Pancreas (tissue), 10 donors: Measurements from ENCODE around the gene CXXC5. TPM values are rescaled to one million over a fixed set of nuclear protein-coding genes. Genes with fewer than 3 reads are reported as not detected.

Experiments
- ATAC-seq, 4 donors: fragments of 200-7000 bp; cut with Tn5 transposase; one replicate each; pipeline versions ENCODE4 v1.8.0 to v1.9.1; 2020; ENCODE audit warnings: mild to moderate bottlenecking in 4 of 4, moderate library complexity in 4 of 4
- DNase-seq, 6 donors: peaks; one replicate each; pipeline ENCODE4 v3.0.0-alpha.2; 2020
- FAIRE-seq: peaks from 2 replicates; lab custom pipeline; 2012; peaks lifted over from hg19 to GRCh38; lab: Jason Lieb, UNC
- H3K27ac ChIP-seq, 4 donors: fragments of 200-600 bp; sonication (generic); 1 replicate in 3 of 4; 2 replicates in 1 of 4; pipeline versions ENCODE4 v1.5.0 to v1.8.0; 2020
- H3K27me3 ChIP-seq, 4 donors: fragments of 200-600 bp; one replicate each; pipeline ENCODE4 v1.8.0; 2021
- H3K36me3 ChIP-seq, 3 donors: fragments of 200-600 bp; sonication (generic) in 1 of 3; one replicate each; pipeline versions ENCODE4 v1.5.0 to v1.8.0; 2020 to 2021
- H3K4me1 ChIP-seq, 3 donors: fragments of 200-600 bp; one replicate each; pipeline ENCODE4 v1.8.0; 2021
- H3K4me3 ChIP-seq, 4 donors: fragments of 200-600 bp; sonication (generic) in 2 of 4; one replicate each; pipeline versions ENCODE4 v1.5.0 to v1.8.0; 2020 to 2021
- H3K9me3 ChIP-seq, 4 donors: fragments of 200-600 bp; one replicate each; pipeline ENCODE4 v1.8.0; 2021
- WGBS, 2 donors: extraction: QIAGEN DNeasy Blood & Tissue Kit; methylation state at CpG; one replicate each; pipeline ENCODE4 v1.1.7; 2013; 5-methylcytosine and 5-hydroxymethylcytosine counted together
- intact Hi-C, 3 donors: fragments of 100-400 bp; cut with DNase I; formaldehyde crosslinking; loops; one replicate each; pipeline versions ENCODE4 v1.11.1 to v1.14.2; 2022
- polyA plus RNA-seq, 2 donors: library from polyadenylated mRNA; stranded (reverse); fragments of 200-250 nt; gene quantifications; one replicate each; pipeline ENCODE4 v1.2.3, GENCODE V29; 2013
- total RNA-seq, 6 donors: library from RNA; stranded (reverse); fragmentation: NEBNext Ultra II Directional in 4 of 6; extraction: Animal tissue kit (Norgen Biotek cat#: 25700) in 4 of 6; gene quantifications; one replicate each; pipeline versions ENCODE4 v1.2.1 to v1.2.4, GENCODE V29; 2021 to 2023
- TF ChIP-seq, protein P1 (sequence below), 4 donors: fragments of 200-600 bp; sonication (generic) in 3 of 4; IDR thresholded peaks; one replicate each; pipeline versions ENCODE4 v1.5.0 to v1.8.0; 2021; ENCODE audit warnings: antibody characterized with exemption in 4 of 4
- donor health status: healthy with polysubstance abuse.
- donor health status: DM: no; HTN: no; CAD: no; lungs with moderate emphysema.
- donor health status: DM: no; HTN: no; CAD: no.
- donor health status: control.
- donor health status: control.
- donor health status: Bipolar disorder and iron deficiency.
- donor health status: DM: yes; HTN: yes; CAD: no.
- donor health status: DM: no; HTN: no; CAD: no.
- donor health status: DM: no; HTN: no; CAD: no.
- donor health status: DM: yes; HTN: yes; CAD: no.

Gene CXXC5
- total and polyA plus RNA-seq, 8 donors, result 33.0 to 70.5 (median 44.1) TPM

DNA sequence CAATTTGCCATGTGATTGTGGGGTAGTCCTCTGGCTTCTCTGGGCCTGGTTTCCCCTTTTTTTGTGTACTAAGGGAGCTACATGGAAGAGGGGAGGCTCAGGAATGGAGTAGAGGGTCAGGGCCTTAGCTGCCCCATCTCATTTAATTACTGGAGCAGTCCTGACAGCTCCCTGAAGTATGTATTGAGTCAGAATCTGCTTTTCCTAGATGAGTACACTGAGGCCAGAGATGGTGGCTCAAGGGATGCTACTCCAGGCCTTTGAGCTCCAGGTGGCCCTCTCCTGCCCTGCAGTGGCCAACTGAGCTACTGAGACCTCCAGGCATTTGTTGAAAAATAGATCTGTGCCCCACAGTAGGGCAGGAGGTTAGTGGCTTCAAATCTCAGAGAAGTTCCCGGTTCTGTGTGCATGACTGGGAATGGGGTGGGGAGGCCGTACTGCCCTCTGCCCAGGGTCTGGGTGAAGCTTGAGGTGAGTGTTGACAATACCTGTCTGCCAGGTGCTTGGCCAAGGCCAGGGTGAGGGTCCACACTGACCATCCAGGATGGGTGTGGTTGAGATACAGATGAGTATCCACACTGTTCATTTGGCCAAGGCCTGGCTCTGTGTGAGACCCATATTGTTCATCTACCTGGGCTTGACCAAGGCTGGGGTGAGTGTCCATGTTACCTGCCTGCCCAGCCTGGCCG is 45.7 kb downstream of the CXXC5 start:
- no peak for DNase-seq
- TF ChIP-seq, protein P1, sequence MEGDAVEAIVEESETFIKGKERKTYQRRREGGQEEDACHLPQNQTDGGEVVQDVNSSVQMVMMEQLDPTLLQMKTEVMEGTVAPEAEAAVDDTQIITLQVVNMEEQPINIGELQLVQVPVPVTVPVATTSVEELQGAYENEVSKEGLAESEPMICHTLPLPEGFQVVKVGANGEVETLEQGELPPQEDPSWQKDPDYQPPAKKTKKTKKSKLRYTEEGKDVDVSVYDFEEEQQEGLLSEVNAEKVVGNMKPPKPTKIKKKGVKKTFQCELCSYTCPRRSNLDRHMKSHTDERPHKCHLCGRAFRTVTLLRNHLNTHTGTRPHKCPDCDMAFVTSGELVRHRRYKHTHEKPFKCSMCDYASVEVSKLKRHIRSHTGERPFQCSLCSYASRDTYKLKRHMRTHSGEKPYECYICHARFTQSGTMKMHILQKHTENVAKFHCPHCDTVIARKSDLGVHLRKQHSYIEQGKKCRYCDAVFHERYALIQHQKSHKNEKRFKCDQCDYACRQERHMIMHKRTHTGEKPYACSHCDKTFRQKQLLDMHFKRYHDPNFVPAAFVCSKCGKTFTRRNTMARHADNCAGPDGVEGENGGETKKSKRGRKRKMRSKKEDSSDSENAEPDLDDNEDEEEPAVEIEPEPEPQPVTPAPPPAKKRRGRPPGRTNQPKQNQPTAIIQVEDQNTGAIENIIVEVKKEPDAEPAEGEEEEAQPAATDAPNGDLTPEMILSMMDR (IDR thresholded peaks at IDR 0.05), result no peak
- no peak for ATAC-seq
- Histone ChIP-seq H3K36me3 (no peaks in the 10 kb centered on the region), H3K27me3 (no peaks in the 10 kb centered on the region), H3K27ac (peak overlapping the region in 1 of 4 donors; percentile 17), H3K4me1 (peaks cover 39 to 55% (median 47%) of the 10 kb centered on the region in 3 donors), H3K4me3 (no peak overlapping the region), H3K9me3 (no peaks in the 10 kb centered on the region)
- WGBS, 2 donors, result 72 to 75% methylated on average over 3 of the region's 3 CpGs
- no peak for FAIRE-seq
- intact Hi-C loops, result loop anchor here in 1 of 3 donors (5.0 kb wide), 1 partner anchor 62 kb away; no protein-coding TSS in a partner anchor

DNA sequence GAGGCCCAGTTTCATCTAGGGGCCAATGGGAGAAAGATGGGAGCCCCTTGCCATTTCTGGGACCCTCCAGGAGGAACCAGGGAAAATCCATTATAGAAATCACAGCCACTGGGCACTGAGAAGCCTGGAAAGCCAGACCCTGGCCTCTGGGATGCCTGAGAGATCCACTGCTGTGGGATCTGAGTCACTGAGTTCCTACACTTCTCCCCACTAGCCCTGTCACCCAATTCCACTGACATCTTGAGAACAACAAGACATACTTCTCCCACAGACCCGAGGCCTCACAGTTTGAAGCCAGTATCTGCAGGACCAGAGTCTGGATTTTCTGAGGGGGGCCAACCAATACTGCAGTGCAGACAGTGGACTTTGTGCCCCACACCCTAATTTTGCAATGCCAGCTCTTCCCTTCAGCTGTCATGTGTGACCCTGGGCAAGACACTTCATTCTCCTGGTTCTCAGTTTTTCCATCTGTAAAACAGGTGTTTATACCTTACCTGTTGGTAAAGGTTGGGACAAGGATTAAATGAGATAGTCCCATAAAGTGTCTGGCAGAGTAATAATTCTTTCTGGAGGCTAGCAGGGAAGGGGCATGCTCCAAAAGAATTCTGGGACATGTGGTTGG is 46.5 kb downstream of the CXXC5 start:
- TF ChIP-seq, protein P1 (IDR thresholded peaks at IDR 0.05), result no peak
- no peak for DNase-seq
- intact Hi-C loops, result loop anchor here in 1 of 3 donors (5.0 kb wide), 1 partner anchor 62 kb away; no protein-coding TSS in a partner anchor
- H3K4me3 ChIP-seq, result no peak overlapping the region
- peaks cover 37 to 52% (median 43%) of the 10 kb centered on the region in 3 donors for H3K4me1 ChIP-seq
- no peaks in the 10 kb centered on the region for H3K27me3 ChIP-seq
- H3K36me3 ChIP-seq, result no peaks in the 10 kb centered on the region
- H3K9me3 ChIP-seq, result no peaks in the 10 kb centered on the region
- ATAC-seq, result no peak
- no peak for FAIRE-seq
- no peak overlapping the region for H3K27ac ChIP-seq
- WGBS, 2 donors, result 62 to 63% methylated on average over 1 of the region's 1 CpG

DNA sequence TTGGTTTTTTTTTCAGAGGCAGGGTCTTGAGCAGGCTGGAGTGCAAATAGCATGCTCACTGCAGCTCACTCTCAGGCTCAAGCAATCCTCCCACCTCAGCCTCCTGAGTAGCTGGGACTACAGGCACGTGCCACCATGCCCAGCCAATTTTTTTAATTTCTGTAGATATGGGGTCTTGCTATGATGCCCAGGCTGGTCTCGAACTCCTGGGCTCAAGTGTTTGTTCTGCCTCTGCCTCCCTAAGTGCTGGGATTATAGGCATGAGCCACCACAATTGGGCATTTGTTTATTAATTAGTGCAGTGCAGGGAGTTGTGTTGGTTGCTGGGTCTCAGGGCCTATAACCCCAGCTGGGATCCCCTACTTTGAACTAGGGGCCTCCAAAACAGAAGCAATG is 47.0 kb downstream of the CXXC5 start:
- no peak for FAIRE-seq
- WGBS, 2 donors, result 82 to 89% methylated on average over 2 of the region's 2 CpGs

DNA sequence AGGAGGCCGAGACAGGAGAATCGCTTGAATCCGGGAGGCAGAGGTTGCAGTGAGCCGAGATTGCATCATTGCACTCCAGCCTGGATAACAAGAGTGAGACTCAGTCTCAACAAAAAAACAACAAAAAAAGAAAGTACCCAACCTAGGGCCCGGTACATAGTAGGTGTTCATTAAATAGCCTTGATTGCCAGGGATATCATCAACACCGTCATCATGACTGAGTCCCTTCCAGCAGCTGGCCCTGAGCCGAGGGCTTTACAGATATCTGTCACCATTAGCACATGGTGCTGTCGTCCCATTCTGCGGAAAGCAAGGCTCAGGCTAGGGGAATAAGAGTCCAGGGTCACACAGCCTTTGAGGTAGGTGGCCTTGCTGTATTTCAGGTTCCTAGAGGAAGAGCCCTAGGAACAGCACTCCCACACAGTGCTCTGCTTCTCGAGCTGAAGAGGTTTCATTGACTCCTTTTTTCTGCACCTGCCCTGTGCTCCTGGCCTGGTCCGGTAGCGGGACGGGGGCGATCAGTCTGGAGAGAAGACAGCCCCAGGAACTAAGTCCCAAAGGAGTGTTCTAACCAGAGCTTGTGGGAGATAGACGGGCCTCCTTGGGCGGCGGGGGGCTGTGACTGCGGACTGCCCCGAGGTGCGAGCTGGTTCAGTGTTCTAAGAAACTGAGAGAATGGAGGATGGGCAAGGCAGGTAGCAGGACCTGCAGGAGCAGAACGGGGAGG is 48.2 kb downstream of the CXXC5 start:
- H3K27ac ChIP-seq, result peak overlapping the region; percentile 90 to 96 (median 94)
- H3K4me1 ChIP-seq, result peaks cover 30 to 48% (median 39%) of the 10 kb centered on the region in 3 donors

More for the DNA sequence above, 47.0 kb downstream of the CXXC5 start:
- TF ChIP-seq, protein P1 (IDR thresholded peaks at IDR 0.05), result no peak
- Histone ChIP-seq H3K27me3 (no peaks in the 10 kb centered on the region), H3K4me1 (peaks cover 32 to 47% (median 38%) of the 10 kb centered on the region in 3 donors), H3K27ac (no peak overlapping the region), H3K9me3 (no peaks in the 10 kb centered on the region), H3K4me3 (no peak overlapping the region), H3K36me3 (no peaks in the 10 kb centered on the region)
- ATAC-seq, result no peak
- DNase-seq, result no peak
- intact Hi-C loops, result no loop called here

More for the DNA sequence above, 48.2 kb downstream of the CXXC5 start:
- Histone ChIP-seq H3K9me3 (no peaks in the 10 kb centered on the region), H3K4me3 (peak overlapping the region in 2 of 4 donors; percentile 34 to 41), H3K27me3 (no peaks in the 10 kb centered on the region), H3K36me3 (no peaks in the 10 kb centered on the region)
- FAIRE-seq (no peak), DNase-seq (peak in 4 of 6 donors; percentile 50 to 72 (median 62)), ATAC-seq (peak; percentile 1 to 3 (median 2))
- 36 to 38% methylated on average over 21 of the region's 21 CpGs for WGBS, 2 donors
- intact Hi-C loops, result no loop called here
- TF ChIP-seq, protein P1 (IDR thresholded peaks at IDR 0.05), result no peak
